ENCODE measurements around the gene CHST11. TPM values are rescaled to one million over a fixed set of nuclear protein-coding genes. Genes with fewer than 3 reads are reported as not detected.

CHST11 gene
- total RNA-seq, 1 donor from 2014 or later, result 7.7 TPM

- peaks cover 2% of the 10 kb centered on the region for H3K9me3 Mint-ChIP-seq
- no peak overlapping the region for H3K4me3 Mint-ChIP-seq
- H3K9ac ChIP-seq, result no peak overlapping the region
- peaks cover 8% of the 10 kb centered on the region for H3K27me3 Mint-ChIP-seq (ENCODE audit: insufficient read depth, low read depth)
- TF ChIP-seq CTCF (IDR thresholded peaks at IDR 0.05) (no peak), EZH2phosphoT487 (IDR thresholded peaks at IDR 0.05) (no peak), EZH2 (IDR thresholded peaks at IDR 0.05) (no peak)
- no peak overlapping the region for H3K27ac ChIP-seq
- no peaks in the 10 kb centered on the region for H3K9me3 ChIP-seq (ENCODE audit: low read depth)
- H2AFZ ChIP-seq (replicated peaks), result no peak overlapping the region
- no peak overlapping the region for H3K4me2 ChIP-seq
- no peaks in the 10 kb centered on the region for H3K79me2 ChIP-seq (ENCODE audit: low read depth)
- no peaks in the 10 kb centered on the region for H3K27me3 ChIP-seq
- H3K36me3 Mint-ChIP-seq, result no peaks in the 10 kb centered on the region
- H3K27ac Mint-ChIP-seq, result no peak overlapping the region
- H3F3A ChIP-seq (ENCODE audit: low read depth), result no peaks in the 10 kb centered on the region
- no peaks in the 10 kb centered on the region for H3K36me3 ChIP-seq
- no peak overlapping the region for H3K4me3 ChIP-seq
- no peak for DNase-seq (ENCODE audit: low spot score)
- no peaks in the 10 kb centered on the region for H4K20me1 ChIP-seq (ENCODE audit: low read depth)
- peaks cover 7% of the 10 kb centered on the region for H3K4me1 ChIP-seq
- H3K4me1 Mint-ChIP-seq, result peaks cover 18% of the 10 kb centered on the region
Observed at GRCh38 chr12:104439137-104439536, 17.6 kb upstream of the CHST11 start.

GRCh38 chr12:104443008-104443407 lies 13.7 kb upstream of the CHST11 start:
- Histone ChIP-seq H3K36me3 (no peaks in the 10 kb centered on the region), H3K79me2 (ENCODE audit: low read depth) (no peaks in the 10 kb centered on the region), H3K4me2 (no peak overlapping the region), H4K20me1 (ENCODE audit: low read depth) (no peaks in the 10 kb centered on the region), H3K27ac (no peak overlapping the region), H3K9ac (no peak overlapping the region), H3K27me3 (no peaks in the 10 kb centered on the region), H3K4me3 (no peak overlapping the region), H3K4me1 (peaks cover 5% of the 10 kb centered on the region), H2AFZ (replicated peaks) (no peak overlapping the region), H3F3A (ENCODE audit: low read depth) (no peaks in the 10 kb centered on the region), H3K9me3 (ENCODE audit: low read depth) (no peaks in the 10 kb centered on the region)
- Mint-ChIP-seq H3K27me3 (ENCODE audit: insufficient read depth, low read depth) (peaks cover 14% of the 10 kb centered on the region), H3K27ac (no peak overlapping the region), H3K9me3 (peaks cover 8% of the 10 kb centered on the region), H3K4me3 (no peak overlapping the region), H3K36me3 (no peaks in the 10 kb centered on the region), H3K4me1 (peaks cover 20% of the 10 kb centered on the region)
- no peak for TF ChIP-seq EZH2 (IDR thresholded peaks at IDR 0.05)
- TF ChIP-seq CTCF (IDR thresholded peaks at IDR 0.05), result no peak
- no peak for TF ChIP-seq EZH2phosphoT487 (IDR thresholded peaks at IDR 0.05)
- no peak for DNase-seq (ENCODE audit: low spot score)

- Histone ChIP-seq H3K4me2 (no peak overlapping the region), H3K4me3 (no peak overlapping the region), H3K4me1 (no peaks in the 10 kb centered on the region), H4K20me1 (ENCODE audit: low read depth) (no peaks in the 10 kb centered on the region), H3K9ac (no peak overlapping the region), H2AFZ (replicated peaks) (no peak overlapping the region), H3K27me3 (no peaks in the 10 kb centered on the region), H3F3A (ENCODE audit: low read depth) (no peaks in the 10 kb centered on the region), H3K36me3 (no peaks in the 10 kb centered on the region), H3K27ac (no peak overlapping the region), H3K79me2 (ENCODE audit: low read depth) (no peaks in the 10 kb centered on the region), H3K9me3 (ENCODE audit: low read depth) (no peaks in the 10 kb centered on the region)
- peaks cover 18% of the 10 kb centered on the region for H3K27me3 Mint-ChIP-seq (ENCODE audit: insufficient read depth, low read depth)
- H3K9me3 Mint-ChIP-seq, result peaks cover 12% of the 10 kb centered on the region
- H3K4me3 Mint-ChIP-seq, result no peak overlapping the region
- TF ChIP-seq EZH2phosphoT487 (IDR thresholded peaks at IDR 0.05) (no peak), CTCF (IDR thresholded peaks at IDR 0.05) (no peak), EZH2 (IDR thresholded peaks at IDR 0.05) (no peak)
- no peak for DNase-seq (ENCODE audit: low spot score)
- no peak overlapping the region for H3K27ac Mint-ChIP-seq
- no peaks in the 10 kb centered on the region for H3K36me3 Mint-ChIP-seq
- H3K4me1 Mint-ChIP-seq, result peaks cover 15% of the 10 kb centered on the region
Observed at GRCh38 chr12:104446646-104447421, 9.9 kb upstream of the CHST11 start.

All from neural progenitor cell (in vitro differentiated cells).